MCF 10A (cell line): Measurements from ENCODE around the gene TOMM40L. TPM values are rescaled to one million over a fixed set of nuclear protein-coding genes. Genes with fewer than 3 reads are reported as not detected.

Experiments used
- BruUV-seq: library from RNA; stranded (reverse); fragments of 400-500 nt; replicated peaks from 2 replicates; lab custom pipeline; 2021; lab: Mats Ljungman, UMichigan
- CTCF ChIA-PET: fragments of 300-600 bp; sonication (Branson Sonifier 250); formaldehyde crosslinking; extraction: SDS; loops from one replicate; lab custom pipeline; 2021; ENCODE audit warnings: antibody characterized with exemption, inconsistent platforms; lab: Yijun Ruan, JAX
- POLR2A ChIA-PET: fragments of 300-600, 350-650 bp; sonication (Branson Sonifier 250); formaldehyde crosslinking; extraction: SDS; loops from one replicate; lab custom pipeline; 2020; ENCODE audit warnings: antibody characterized with exemption, inconsistent platforms; lab: Yijun Ruan, JAX
- DNase-seq: peaks from one replicate; pipeline ENCODE4 v3.0.0-alpha.2; 2018; ENCODE audit not compliant: unreplicated experiment
- H3K27ac Mint-ChIP-seq: one replicate; pipeline ENCODE4 v1.8.0; 2022; ENCODE audit warnings: mild to moderate bottlenecking, low read depth, mixed read lengths; ENCODE audit not compliant: unreplicated experiment
- H3K27me3 Mint-ChIP-seq: one replicate; pipeline ENCODE4 v1.8.0; 2022; ENCODE audit warnings: mixed read lengths; ENCODE audit not compliant: insufficient read depth, unreplicated experiment
- H3K36me3 Mint-ChIP-seq: one replicate; pipeline ENCODE4 v1.8.0; 2022; ENCODE audit warnings: mild to moderate bottlenecking, moderate library complexity, mixed read lengths; ENCODE audit not compliant: insufficient read depth, unreplicated experiment
- H3K4me1 Mint-ChIP-seq: one replicate; pipeline ENCODE4 v1.8.0; 2022; ENCODE audit warnings: mixed read lengths; ENCODE audit not compliant: insufficient read depth, unreplicated experiment
- H3K4me3 Mint-ChIP-seq: one replicate; pipeline ENCODE4 v1.8.0; 2022; ENCODE audit warnings: mild to moderate bottlenecking, moderate library complexity, mixed read lengths; ENCODE audit not compliant: unreplicated experiment
- H3K9me3 Mint-ChIP-seq: one replicate; pipeline ENCODE4 v1.8.0; 2022; ENCODE audit warnings: mixed read lengths; ENCODE audit not compliant: unreplicated experiment
- intact Hi-C: fragments of 100-400 bp; cut with micrococcal nuclease; formaldehyde crosslinking; loops from 2 replicates; pipeline ENCODE4 v1.14.1; 2022
- total RNA-seq: library from RNA; stranded (reverse); gene quantifications from 2 replicates; pipeline ENCODE4 v1.2.3, GENCODE V29; 2022
- TF ChIP-seq, protein P1 (sequence below): fragments of 200-600 bp; IDR thresholded peaks from one replicate; pipeline ENCODE4 v1.8.0; 2022; ENCODE audit warnings: antibody characterized with exemption, mild to moderate bottlenecking; ENCODE audit not compliant: unreplicated experiment

The TOMM40L gene
- total RNA-seq, 1 experiment from 2014 or later, result 12.3 TPM

DNA sequence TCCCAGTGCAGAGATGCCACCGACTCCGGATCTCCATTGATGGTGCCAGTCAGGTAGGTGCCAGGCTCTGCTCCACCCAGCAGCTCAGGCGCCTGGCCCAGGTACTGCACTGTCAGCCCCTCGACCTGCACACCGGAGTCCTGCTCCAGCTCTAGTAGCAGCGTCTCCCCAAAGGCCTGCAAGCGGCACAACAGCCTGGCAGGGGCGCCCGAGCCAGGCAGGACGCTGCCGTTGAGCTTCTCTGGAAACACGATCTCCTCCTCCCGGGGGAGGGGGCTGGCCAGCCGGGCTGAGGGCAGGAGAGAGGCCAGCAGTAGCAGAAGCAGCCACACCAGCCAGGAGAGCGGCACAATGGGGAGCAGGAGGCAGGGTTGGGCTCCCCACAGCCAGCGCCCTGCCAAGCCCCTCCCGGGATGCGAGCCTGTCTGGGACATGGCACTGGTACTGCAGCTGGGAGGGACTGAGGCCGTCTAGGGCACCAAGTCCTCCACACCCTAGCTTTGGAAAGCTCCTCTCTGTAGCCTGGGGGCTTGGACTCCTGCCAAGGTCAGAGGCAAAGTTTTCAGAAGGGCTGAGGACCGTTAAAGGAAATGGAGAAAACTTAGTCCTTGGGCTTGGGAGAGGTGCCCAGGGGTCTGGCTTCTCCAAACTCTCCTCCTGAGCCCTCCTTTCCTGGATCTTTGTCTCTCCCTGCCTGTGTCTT is 27.5 kb upstream of the TOMM40L start:
- CTCF ChIA-PET, result interaction anchor here (0.5 to 4.1 kb wide), 17 partner anchors 10 to 188 kb away, joined by 3 to 28 read pairs (median 4); partner anchors contain the start of genes PPOX and TOMM40L
- H3K4me1 Mint-ChIP-seq, result peaks cover 45% of the 10 kb centered on the region
- peak; percentile 81 for DNase-seq
- peaks cover 9% of the 10 kb centered on the region for H3K36me3 Mint-ChIP-seq
- H3K9me3 Mint-ChIP-seq, result no peaks in the 10 kb centered on the region
- POLR2A ChIA-PET, result interaction anchor here (0.6 to 2.9 kb wide), 13 partner anchors 12 to 568 kb away, joined by 3 to 11 read pairs (median 4); partner anchors contain the start of genes DEDD, FCER1G and TOMM40L
- no peak overlapping the region for H3K27ac Mint-ChIP-seq
- TF ChIP-seq, protein P1, sequence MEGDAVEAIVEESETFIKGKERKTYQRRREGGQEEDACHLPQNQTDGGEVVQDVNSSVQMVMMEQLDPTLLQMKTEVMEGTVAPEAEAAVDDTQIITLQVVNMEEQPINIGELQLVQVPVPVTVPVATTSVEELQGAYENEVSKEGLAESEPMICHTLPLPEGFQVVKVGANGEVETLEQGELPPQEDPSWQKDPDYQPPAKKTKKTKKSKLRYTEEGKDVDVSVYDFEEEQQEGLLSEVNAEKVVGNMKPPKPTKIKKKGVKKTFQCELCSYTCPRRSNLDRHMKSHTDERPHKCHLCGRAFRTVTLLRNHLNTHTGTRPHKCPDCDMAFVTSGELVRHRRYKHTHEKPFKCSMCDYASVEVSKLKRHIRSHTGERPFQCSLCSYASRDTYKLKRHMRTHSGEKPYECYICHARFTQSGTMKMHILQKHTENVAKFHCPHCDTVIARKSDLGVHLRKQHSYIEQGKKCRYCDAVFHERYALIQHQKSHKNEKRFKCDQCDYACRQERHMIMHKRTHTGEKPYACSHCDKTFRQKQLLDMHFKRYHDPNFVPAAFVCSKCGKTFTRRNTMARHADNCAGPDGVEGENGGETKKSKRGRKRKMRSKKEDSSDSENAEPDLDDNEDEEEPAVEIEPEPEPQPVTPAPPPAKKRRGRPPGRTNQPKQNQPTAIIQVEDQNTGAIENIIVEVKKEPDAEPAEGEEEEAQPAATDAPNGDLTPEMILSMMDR, result no peak
- no peaks in the 10 kb centered on the region for H3K27me3 Mint-ChIP-seq
- H3K4me3 Mint-ChIP-seq, result peak overlapping the region; percentile 11
- intact Hi-C loops, result no loop called here
- BruUV-seq, result no TSS peak

DNA sequence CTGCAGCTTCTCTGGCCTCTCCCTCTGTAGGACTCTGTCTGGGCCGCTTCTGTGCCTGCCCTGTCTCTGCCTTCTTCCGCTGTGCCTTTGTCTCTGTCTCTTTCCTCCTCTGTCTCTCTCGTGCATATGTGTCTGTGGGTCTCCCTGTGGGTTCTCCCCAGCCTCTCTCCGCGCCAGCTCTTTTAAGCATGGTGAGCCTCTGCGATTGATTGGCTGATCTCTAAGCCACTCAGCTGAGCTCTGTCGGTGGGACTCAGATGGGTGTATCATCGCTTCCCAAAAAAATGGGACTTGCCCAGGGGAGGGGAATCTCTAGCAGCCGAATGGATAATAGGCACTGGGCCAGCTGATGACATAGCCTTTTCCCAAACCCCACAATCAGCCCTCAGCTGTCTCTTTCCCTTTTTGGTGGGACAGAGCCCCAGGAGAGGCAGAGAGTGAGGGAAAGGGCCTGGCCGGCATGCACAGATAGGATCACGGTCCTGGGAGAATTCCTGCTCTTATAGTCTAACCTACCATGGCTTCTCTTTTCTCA is 26.9 kb upstream of the TOMM40L start, which contains the start of gene ADAMTS4:
Gene ADAMTS4, minus strand, starts transcription at position 158 of the 535 bp plus-strand sequence. CDS start 427 bp downstream, outside the sequence.
- POLR2A ChIA-PET, result interaction anchor here (0.7 to 2.9 kb wide), 9 partner anchors 12 to 190 kb away, joined by 3 to 11 read pairs (median 4); partner anchors contain the start of genes FCER1G and TOMM40L
- peaks cover 46% of the 10 kb centered on the region for H3K4me1 Mint-ChIP-seq
- DNase-seq, result peak; percentile 44

DNA sequence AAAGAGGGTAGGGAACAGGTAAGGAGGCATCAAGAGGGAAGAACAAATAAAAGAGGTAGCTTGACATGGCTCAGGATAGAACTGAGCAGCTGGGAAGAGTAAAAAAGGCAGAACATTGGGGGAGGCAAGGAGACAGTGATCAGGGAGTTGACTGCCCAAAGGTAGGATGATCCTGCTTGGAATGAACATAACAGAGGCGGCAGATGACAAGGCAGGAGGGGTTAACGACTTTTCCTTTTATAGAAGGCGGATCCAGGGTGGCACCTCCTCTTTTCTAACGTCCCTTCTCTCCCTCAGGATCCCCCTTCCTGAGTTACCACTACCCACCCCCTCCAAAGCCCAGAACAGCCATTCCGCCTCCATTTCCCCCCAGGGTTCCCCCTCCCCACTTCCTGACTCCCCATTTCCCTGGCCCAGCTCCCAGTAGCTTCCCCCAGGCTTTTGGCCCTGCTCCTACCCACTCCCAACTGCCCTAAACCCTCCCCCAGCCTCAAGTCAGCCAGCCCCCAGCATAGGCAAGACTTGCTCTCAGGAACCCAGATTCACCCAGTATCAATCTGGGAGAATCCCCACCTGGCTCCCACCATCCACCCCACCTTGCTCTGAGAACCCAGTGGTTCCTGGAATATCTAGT is 26.2 kb upstream of the TOMM40L start:
- H3K27ac Mint-ChIP-seq, result no peak overlapping the region
- no TSS peak for BruUV-seq
- H3K4me1 Mint-ChIP-seq, result peaks cover 53% of the 10 kb centered on the region
- TF ChIP-seq, protein P1, result no peak
- H3K9me3 Mint-ChIP-seq, result no peaks in the 10 kb centered on the region
- CTCF ChIA-PET, result interaction anchor here (0.5 to 4.1 kb wide), 14 partner anchors 9 to 1221 kb away, joined by 3 to 28 read pairs (median 4); partner anchors contain the start of genes PPOX and TOMM40L
- intact Hi-C loops, result no loop called here
- DNase-seq, result no peak
- H3K36me3 Mint-ChIP-seq, result peaks cover 22% of the 10 kb centered on the region
- POLR2A ChIA-PET, result interaction anchor here (1.0 to 2.9 kb wide), 5 partner anchors 18 to 190 kb away, joined by 3 to 11 read pairs (median 5); partner anchors contain the start of gene TOMM40L
- H3K27me3 Mint-ChIP-seq, result no peaks in the 10 kb centered on the region
- no peak overlapping the region for H3K4me3 Mint-ChIP-seq

More for the DNA sequence above, 26.9 kb upstream of the TOMM40L start, which contains the start of gene ADAMTS4:
- no peak within 1 kb of the TSS for H3K27ac Mint-ChIP-seq
- intact Hi-C loops, result no loop called here
- TF ChIP-seq, protein P1, result no peak
- peaks cover 15% of the 10 kb centered on the region for H3K36me3 Mint-ChIP-seq
- no peaks in the 10 kb centered on the region for H3K27me3 Mint-ChIP-seq
- no peaks in the 10 kb centered on the region for H3K9me3 Mint-ChIP-seq
- CTCF ChIA-PET, result interaction anchor here (0.5 to 4.1 kb wide), 20 partner anchors 10 to 1221 kb away, joined by 3 to 28 read pairs (median 4); partner anchors contain the start of genes PPOX and TOMM40L
- no TSS peak for BruUV-seq
- H3K4me3 Mint-ChIP-seq, result peak within 1 kb of the TSS; percentile 11
